Activated CD8-positive, alpha-beta T cell treated with anti-CD3 and anti-CD28 coated beads, Interleukin-2, amount 10 ng/mL, durations not matched to agents 7 days and 5 days (primary cell): ENCODE results near the gene PAPSS2. TPM values are rescaled to one million over a fixed set of nuclear protein-coding genes. Genes with fewer than 3 reads are reported as not detected.

Experiments used
- ATAC-seq: fragments of 150-1000 bp; cut with Tn5 transposase; one replicate; pipeline ENCODE4 v1.10.0; 2021; ENCODE audit warnings: moderate library complexity
- CTCF ChIA-PET: fragments of 350-600 bp; sonication (Branson Sonifier 250); formaldehyde crosslinking; loops from one replicate; lab custom pipeline; 2021; ENCODE audit warnings: antibody characterized with exemption; lab: Charles Lee
- POLR2A ChIA-PET: fragments of 350-600 bp; sonication (Branson Sonifier 250); formaldehyde crosslinking; loops from one replicate; lab custom pipeline; 2021; ENCODE audit warnings: antibody characterized with exemption; lab: Charles Lee
- DNase-seq: peaks from one replicate; pipeline ENCODE4 v3.0.0-alpha.2; 2020
- H3K27ac Mint-ChIP-seq: one replicate; pipeline ENCODE4 v1.8.0; 2021; ENCODE audit warnings: mild to moderate bottlenecking, mixed read lengths
- H3K27me3 Mint-ChIP-seq: one replicate; pipeline ENCODE4 v1.8.0; 2021; ENCODE audit warnings: low read depth, mixed read lengths
- H3K36me3 Mint-ChIP-seq: one replicate; pipeline ENCODE4 v1.8.0; 2021; ENCODE audit warnings: low read depth, mixed read lengths
- H3K4me1 Mint-ChIP-seq: one replicate; pipeline ENCODE4 v1.8.0; 2021; ENCODE audit warnings: low read depth, mixed read lengths
- H3K4me3 Mint-ChIP-seq: one replicate; pipeline ENCODE4 v1.8.0; 2021; ENCODE audit warnings: mild to moderate bottlenecking, mixed read lengths
- H3K9me3 Mint-ChIP-seq: one replicate; pipeline ENCODE4 v1.8.0; 2022; ENCODE audit warnings: mixed read lengths; ENCODE audit not compliant: insufficient read depth
- total RNA-seq, 2 experiments: library from RNA; stranded (reverse); gene quantifications; one replicate each; pipeline ENCODE4 v1.2.3, GENCODE V29; 2021

PAPSS2 gene
- total RNA-seq, 2 experiments from 2014 or later, result 0.08 TPM; not detected in 1

- CTCF ChIA-PET, result no interaction called here
- no peak overlapping the region for H3K27ac Mint-ChIP-seq
- no peak for DNase-seq
- H3K4me3 Mint-ChIP-seq, result no peak overlapping the region
- no peaks in the 10 kb centered on the region for H3K36me3 Mint-ChIP-seq
- no peaks in the 10 kb centered on the region for H3K9me3 Mint-ChIP-seq
- H3K27me3 Mint-ChIP-seq, result peaks cover 13% of the 10 kb centered on the region
- peaks cover 5% of the 10 kb centered on the region for H3K4me1 Mint-ChIP-seq
- no peak for ATAC-seq
- POLR2A ChIA-PET, result no interaction called here
Observed at GRCh38 chr10:87675396-87676376, 16.0 kb downstream of the PAPSS2 start.

- Mint-ChIP-seq H3K4me1 (peaks cover 3% of the 10 kb centered on the region), H3K4me3 (no peak overlapping the region), H3K36me3 (no peaks in the 10 kb centered on the region), H3K27ac (no peak overlapping the region), H3K27me3 (peaks cover 16% of the 10 kb centered on the region), H3K9me3 (no peaks in the 10 kb centered on the region)
- ChIA-PET CTCF (no interaction called here), POLR2A (no interaction called here)
- no peak for ATAC-seq
- DNase-seq, result no peak
Observed at GRCh38 chr10:87677595-87677994, 17.9 kb downstream of the PAPSS2 start.

GRCh38 chr10:87678302-87678701, 18.6 kb downstream of the PAPSS2 start:
- Mint-ChIP-seq H3K4me1 (no peaks in the 10 kb centered on the region), H3K4me3 (no peak overlapping the region), H3K9me3 (no peaks in the 10 kb centered on the region), H3K36me3 (no peaks in the 10 kb centered on the region), H3K27me3 (peaks cover 16% of the 10 kb centered on the region), H3K27ac (no peak overlapping the region)
- ATAC-seq, result no peak
- DNase-seq, result no peak
- ChIA-PET CTCF (no interaction called here), POLR2A (no interaction called here)

- Mint-ChIP-seq H3K9me3 (no peaks in the 10 kb centered on the region), H3K27ac (no peak overlapping the region), H3K4me3 (no peak overlapping the region), H3K36me3 (no peaks in the 10 kb centered on the region), H3K27me3 (peaks cover 18% of the 10 kb centered on the region), H3K4me1 (no peaks in the 10 kb centered on the region)
- DNase-seq, result no peak
- ChIA-PET POLR2A (no interaction called here), CTCF (no interaction called here)
- ATAC-seq, result no peak
Observed at GRCh38 chr10:87683356-87683755, 23.7 kb downstream of the PAPSS2 start.

- no peak for ATAC-seq
- CTCF ChIA-PET, result no interaction called here
- Mint-ChIP-seq H3K4me3 (no peak overlapping the region), H3K27ac (no peak overlapping the region), H3K4me1 (no peaks in the 10 kb centered on the region), H3K9me3 (no peaks in the 10 kb centered on the region), H3K27me3 (peaks cover 14% of the 10 kb centered on the region), H3K36me3 (no peaks in the 10 kb centered on the region)
- no peak for DNase-seq
- POLR2A ChIA-PET, result no interaction called here
Observed at GRCh38 chr10:87684001-87684638, 24.4 kb downstream of the PAPSS2 start.

GRCh38 chr10:87685832-87686574, 26.3 kb downstream of the PAPSS2 start:
- ChIA-PET POLR2A (interaction anchor here (0.6 kb wide), 1 partner anchor 78 kb away, joined by 3 read pairs; no protein-coding TSS in a partner anchor), CTCF (interaction anchor here (1.1 kb wide), 1 partner anchor 8 kb away, joined by 3 read pairs; no protein-coding TSS in a partner anchor)
- Mint-ChIP-seq H3K27me3 (peaks cover 7% of the 10 kb centered on the region), H3K36me3 (no peaks in the 10 kb centered on the region), H3K4me1 (no peaks in the 10 kb centered on the region), H3K4me3 (no peak overlapping the region), H3K27ac (no peak overlapping the region), H3K9me3 (no peaks in the 10 kb centered on the region)
- no peak for DNase-seq
- ATAC-seq, result no peak

GRCh38 chr10:87691506-87692070, 31.9 kb downstream of the PAPSS2 start:
- Mint-ChIP-seq H3K27me3 (peaks cover 11% of the 10 kb centered on the region), H3K4me1 (no peaks in the 10 kb centered on the region), H3K9me3 (no peaks in the 10 kb centered on the region), H3K36me3 (no peaks in the 10 kb centered on the region), H3K4me3 (no peak overlapping the region), H3K27ac (no peak overlapping the region)
- no peak for DNase-seq
- ChIA-PET CTCF (no interaction called here), POLR2A (no interaction called here)
- ATAC-seq, result no peak

GRCh38 chr10:87692956-87693484, 33.3 kb downstream of the PAPSS2 start:
- ATAC-seq (no peak), DNase-seq (no peak)
- Mint-ChIP-seq H3K4me3 (no peak overlapping the region), H3K4me1 (no peaks in the 10 kb centered on the region), H3K27me3 (peaks cover 9% of the 10 kb centered on the region), H3K9me3 (no peaks in the 10 kb centered on the region), H3K27ac (no peak overlapping the region), H3K36me3 (no peaks in the 10 kb centered on the region)
- CTCF ChIA-PET, result no interaction called here
- POLR2A ChIA-PET, result no interaction called here

GRCh38 chr10:87694011-87694794, 34.5 kb downstream of the PAPSS2 start:
- no peak for ATAC-seq
- DNase-seq, result no peak
- no peak overlapping the region for H3K4me3 Mint-ChIP-seq
- H3K36me3 Mint-ChIP-seq, result no peaks in the 10 kb centered on the region
- no peaks in the 10 kb centered on the region for H3K9me3 Mint-ChIP-seq
- CTCF ChIA-PET, result interaction anchor here (0.8 to 1.0 kb wide), 2 partner anchors 9 to 14 kb away, joined by 3 read pairs; no protein-coding TSS in a partner anchor
- no peak overlapping the region for H3K27ac Mint-ChIP-seq
- H3K27me3 Mint-ChIP-seq, result peaks cover 13% of the 10 kb centered on the region
- H3K4me1 Mint-ChIP-seq, result no peaks in the 10 kb centered on the region
- POLR2A ChIA-PET, result no interaction called here

- ChIA-PET POLR2A (no interaction called here), CTCF (interaction anchor here (1.0 kb wide), 1 partner anchor 10 kb away, joined by 3 read pairs; no protein-coding TSS in a partner anchor)
- no peak for ATAC-seq
- no peaks in the 10 kb centered on the region for H3K4me1 Mint-ChIP-seq
- DNase-seq, result no peak
- no peaks in the 10 kb centered on the region for H3K9me3 Mint-ChIP-seq
- no peak overlapping the region for H3K4me3 Mint-ChIP-seq
- no peaks in the 10 kb centered on the region for H3K36me3 Mint-ChIP-seq
- no peak overlapping the region for H3K27ac Mint-ChIP-seq
- H3K27me3 Mint-ChIP-seq, result peaks cover 13% of the 10 kb centered on the region
Observed at GRCh38 chr10:87695074-87695473, 35.4 kb downstream of the PAPSS2 start.
